SK-N-SH treated with all-trans-retinoic acid at 6 μM for 48 hours (cell line): Measurements from ENCODE around the gene GRID1.

ENCODE experiments used
- ATAC-seq: fragments of 200-7000 bp; cut with Tn5 transposase; 3 replicates; pipeline ENCODE4 v1.9.1; 2020; ENCODE audit warnings: mild to moderate bottlenecking, moderate library complexity
- ARNTL ChIP-seq: fragments of 450-650 bp; formaldehyde crosslinking; IDR thresholded peaks from 2 replicates; pipeline ENCODE4 v1.5.0; 2020; ENCODE audit warnings: low read depth, mild to moderate bottlenecking, moderate library complexity, borderline replicate concordance
- CREB5 ChIP-seq: fragments of 250-450 bp; sonication (Bioruptor Pico); IDR thresholded peaks from 2 replicates; pipeline ENCODE4 v1.5.1; 2020; ENCODE audit warnings: low read depth, mild to moderate bottlenecking, moderate library complexity
- CSRNP3 ChIP-seq: fragments of 250-450 bp; sonication (Bioruptor Pico); IDR thresholded peaks from 2 replicates; pipeline ENCODE4 v1.5.1; 2021; ENCODE audit warnings: mild to moderate bottlenecking, moderate library complexity
- ESRRG ChIP-seq: fragments of 250-450 bp; sonication (Bioruptor Pico); IDR thresholded peaks from 2 replicates; pipeline ENCODE4 v1.6.1; 2021; ENCODE audit warnings: mild to moderate bottlenecking
- GLIS3 ChIP-seq: fragments of 250-450 bp; sonication (Bioruptor Pico); IDR thresholded peaks from 2 replicates; pipeline ENCODE4 v1.5.0; 2020; ENCODE audit warnings: mild to moderate bottlenecking, moderate library complexity
- ISL1 ChIP-seq: fragments of 250-450 bp; sonication (Bioruptor Pico); IDR thresholded peaks from 2 replicates; pipeline ENCODE4 v2.1.2; 2022; ENCODE audit warnings: mild to moderate bottlenecking, moderate library complexity
- OSR1 ChIP-seq: fragments of 250-450 bp; sonication (Bioruptor Pico); IDR thresholded peaks from 2 replicates; pipeline ENCODE4 v1.8.0; 2022; ENCODE audit warnings: moderate library complexity, mild to moderate bottlenecking, inconsistent platforms
- POU6F1 ChIP-seq: fragments of 250-450 bp; sonication (Bioruptor Pico); IDR thresholded peaks from 2 replicates; pipeline ENCODE4 v1.8.0; 2021; ENCODE audit warnings: low read depth, mild to moderate bottlenecking, moderate library complexity, borderline replicate concordance
- PPARA ChIP-seq: fragments of 250-450 bp; sonication (Bioruptor Pico); IDR thresholded peaks from 2 replicates; pipeline ENCODE4 v1.5.0; 2020; ENCODE audit warnings: mild to moderate bottlenecking, borderline replicate concordance
- RARB ChIP-seq: fragments of 250-450 bp; sonication (Bioruptor Pico); IDR thresholded peaks from 2 replicates; pipeline ENCODE4 v1.8.0; 2021; ENCODE audit warnings: mild to moderate bottlenecking, moderate library complexity
- SNAI2 ChIP-seq: fragments of 250-450 bp; sonication (Bioruptor Pico); IDR thresholded peaks from 2 replicates; pipeline ENCODE4 v1.5.0; 2020; ENCODE audit warnings: mild to moderate bottlenecking, moderate library complexity
- TCF4 ChIP-seq: fragments of 250-450 bp; sonication (Bioruptor Pico); IDR thresholded peaks from 2 replicates; pipeline ENCODE4 v1.8.0; 2021; ENCODE audit warnings: mild to moderate bottlenecking, moderate library complexity, borderline replicate concordance
- TOX ChIP-seq: fragments of 250-450 bp; sonication (Bioruptor Pico); IDR thresholded peaks from 2 replicates; pipeline ENCODE4 v1.8.0; 2021; ENCODE audit warnings: mild to moderate bottlenecking, moderate library complexity, borderline replicate concordance
- ZC3H10 ChIP-seq: fragments of 250-450 bp; sonication (Bioruptor Pico); IDR thresholded peaks from 2 replicates; pipeline ENCODE4 v1.5.1; 2021; ENCODE audit warnings: mild to moderate bottlenecking, moderate library complexity
- ZFP3 ChIP-seq: fragments of 250-450 bp; sonication (Bioruptor Pico); IDR thresholded peaks from 2 replicates; pipeline ENCODE4 v1.5.0; 2020; ENCODE audit warnings: mild to moderate bottlenecking, moderate library complexity
- ZFP30 ChIP-seq: fragments of 450-650 bp; formaldehyde crosslinking; IDR thresholded peaks from 2 replicates; pipeline ENCODE4 v1.5.0; 2022; ENCODE audit warnings: mild to moderate bottlenecking, moderate library complexity
- ZNF565 ChIP-seq: fragments of 450-650 bp; formaldehyde crosslinking; conservative IDR thresholded peaks from 2 replicates; pipeline ENCODE4 v1.5.0; 2020; ENCODE audit warnings: low read depth, mild to moderate bottlenecking, moderate library complexity
- ZNF70 ChIP-seq: fragments of 450-650 bp; formaldehyde crosslinking; IDR thresholded peaks from 2 replicates; pipeline ENCODE4 v1.5.0; 2020; ENCODE audit warnings: mild to moderate bottlenecking, moderate library complexity
- ZNF8 ChIP-seq: fragments of 450-650 bp; formaldehyde crosslinking; IDR thresholded peaks from 2 replicates; pipeline ENCODE4 v1.5.0; 2020; ENCODE audit warnings: mild to moderate bottlenecking, moderate library complexity

The GRID1 gene

GRCh38 chr10:85788570-85788969 is 578.0 kb downstream of the GRID1 start:
- ATAC-seq, result no peak
- no peak for TF ChIP-seq TCF4
- TF ChIP-seq POU6F1 (CRISPR knock-in tag), result no peak
- TF ChIP-seq ZNF8 (CRISPR knock-in tag), result no peak
- no peak for TF ChIP-seq ZNF70 (CRISPR knock-in tag)
- TF ChIP-seq, all 23 proteins: peak for 0

GRCh38 chr10:85787881-85788280 is 578.7 kb downstream of the GRID1 start:
- ATAC-seq, result no peak
- no peak for TF ChIP-seq ISL1
- TF ChIP-seq TOX, result no peak
- TF ChIP-seq POU6F1 (CRISPR knock-in tag), result no peak
- TF ChIP-seq SNAI2, result no peak
- no peak for TF ChIP-seq ZFP3 (CRISPR knock-in tag)
- TF ChIP-seq ZFP30 (CRISPR knock-in tag), result no peak
- no peak for TF ChIP-seq ZNF565 (CRISPR knock-in tag)
- TF ChIP-seq OSR1 (CRISPR knock-in tag), result no peak
- no peak for TF ChIP-seq GLIS3 (CRISPR knock-in tag)
- TF ChIP-seq PPARA (CRISPR knock-in tag), result no peak
- TF ChIP-seq ZNF70 (CRISPR knock-in tag), result no peak

- no peak for ATAC-seq
- TF ChIP-seq ZC3H10 (CRISPR knock-in tag) (no peak), GLIS3 (CRISPR knock-in tag) (no peak), OSR1 (CRISPR knock-in tag) (no peak), ZNF8 (CRISPR knock-in tag) (no peak), ISL1 (no peak), POU6F1 (CRISPR knock-in tag) (no peak), ARNTL (CRISPR knock-in tag) (no peak), RARB (no peak), CREB5 (CRISPR knock-in tag) (no peak), CSRNP3 (no peak)
Measured at GRCh38 chr10:85787393-85787792, 579.2 kb downstream of the GRID1 start.

- ATAC-seq, result no peak; the same call in 2 of the 3 replicates
- TF ChIP-seq ZC3H10 (CRISPR knock-in tag), result no peak
- no peak for TF ChIP-seq ESRRG (CRISPR knock-in tag)
- peak; percentile 55; the same call in 1 of the 2 replicates for TF ChIP-seq TCF4
- TF ChIP-seq ZNF70 (CRISPR knock-in tag), result no peak
- no peak for TF ChIP-seq POU6F1 (CRISPR knock-in tag)
Measured at GRCh38 chr10:85786401-85786899, 580.1 kb downstream of the GRID1 start.
